Ishikawa (cell line): ENCODE data around the gene SLC27A1.

Source experiments
- CEBPB ChIP-seq: IDR thresholded peaks from 2 replicates; pipeline ENCODE4 v1.6.1; 2012
- CREB1 ChIP-seq: IDR thresholded peaks from 2 replicates; pipeline ENCODE4 v1.6.1; 2012; ENCODE audit warnings: low read depth
- EGR1 ChIP-seq: IDR thresholded peaks from 2 replicates; pipeline ENCODE4 v1.6.1; 2012
- EP300 ChIP-seq: IDR thresholded peaks from 2 replicates; pipeline ENCODE4 v1.6.1; 2012; ENCODE audit warnings: borderline replicate concordance
- FOXM1 ChIP-seq: IDR thresholded peaks from 2 replicates; pipeline ENCODE4 v1.6.1; 2012; ENCODE audit warnings: low read depth, borderline replicate concordance
- NFIC ChIP-seq: IDR thresholded peaks from 2 replicates; pipeline ENCODE4 v1.6.1; 2012
- RAD21 ChIP-seq: IDR thresholded peaks from 2 replicates; pipeline ENCODE4 v1.6.1; 2012; ENCODE audit warnings: low read depth
- TAF1 ChIP-seq: IDR thresholded peaks from 2 replicates; pipeline ENCODE4 v1.6.1; 2012; ENCODE audit warnings: low read depth, mild to moderate bottlenecking
- TCF12 ChIP-seq: IDR thresholded peaks from 2 replicates; pipeline ENCODE4 v1.6.1; 2012; ENCODE audit warnings: low read depth
- TEAD4 ChIP-seq: IDR thresholded peaks from 2 replicates; pipeline ENCODE4 v1.6.1; 2012
- YY1 ChIP-seq: IDR thresholded peaks from 2 replicates; pipeline ENCODE4 v1.6.1; 2012; ENCODE audit warnings: low read depth
- ZBTB7A ChIP-seq: IDR thresholded peaks from 2 replicates; pipeline ENCODE4 v1.6.1; 2012; ENCODE audit warnings: low read depth
- TF ChIP-seq, protein P1 (sequence below): IDR thresholded peaks from 2 replicates; pipeline ENCODE4 v1.6.1; 2012; ENCODE audit warnings: low read depth, mild to moderate bottlenecking
- TF ChIP-seq, protein P2 (sequence below): IDR thresholded peaks from 2 replicates; pipeline ENCODE4 v1.6.1; 2012
- TF ChIP-seq, protein P3 (sequence below): IDR thresholded peaks from 2 replicates; pipeline ENCODE4 v1.6.1; 2012

The SLC27A1 gene

DNA sequence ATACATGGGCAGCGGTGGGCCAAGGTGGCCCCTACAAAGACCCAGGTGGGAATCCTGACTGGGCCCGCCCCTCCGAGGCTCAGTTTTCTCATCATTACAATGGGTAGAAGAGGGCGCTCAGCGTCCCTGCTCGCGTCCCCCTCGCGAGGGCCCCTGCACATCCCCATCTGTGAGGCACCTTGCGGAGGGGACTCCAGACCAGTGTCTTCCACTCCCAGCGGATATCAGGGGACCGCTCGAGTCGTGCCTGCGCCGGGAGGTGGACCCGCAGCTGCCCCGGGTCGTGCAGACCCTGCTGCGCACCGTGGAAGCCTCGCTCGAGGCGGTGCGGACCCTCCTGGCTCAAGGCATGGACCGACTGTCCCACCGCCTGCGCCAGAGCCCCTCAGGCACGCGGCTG, 69.8 kb downstream of the SLC27A1 start:
- TF ChIP-seq NFIC = no peak
- TF ChIP-seq FOXM1 = no peak
- TF ChIP-seq, protein P1, sequence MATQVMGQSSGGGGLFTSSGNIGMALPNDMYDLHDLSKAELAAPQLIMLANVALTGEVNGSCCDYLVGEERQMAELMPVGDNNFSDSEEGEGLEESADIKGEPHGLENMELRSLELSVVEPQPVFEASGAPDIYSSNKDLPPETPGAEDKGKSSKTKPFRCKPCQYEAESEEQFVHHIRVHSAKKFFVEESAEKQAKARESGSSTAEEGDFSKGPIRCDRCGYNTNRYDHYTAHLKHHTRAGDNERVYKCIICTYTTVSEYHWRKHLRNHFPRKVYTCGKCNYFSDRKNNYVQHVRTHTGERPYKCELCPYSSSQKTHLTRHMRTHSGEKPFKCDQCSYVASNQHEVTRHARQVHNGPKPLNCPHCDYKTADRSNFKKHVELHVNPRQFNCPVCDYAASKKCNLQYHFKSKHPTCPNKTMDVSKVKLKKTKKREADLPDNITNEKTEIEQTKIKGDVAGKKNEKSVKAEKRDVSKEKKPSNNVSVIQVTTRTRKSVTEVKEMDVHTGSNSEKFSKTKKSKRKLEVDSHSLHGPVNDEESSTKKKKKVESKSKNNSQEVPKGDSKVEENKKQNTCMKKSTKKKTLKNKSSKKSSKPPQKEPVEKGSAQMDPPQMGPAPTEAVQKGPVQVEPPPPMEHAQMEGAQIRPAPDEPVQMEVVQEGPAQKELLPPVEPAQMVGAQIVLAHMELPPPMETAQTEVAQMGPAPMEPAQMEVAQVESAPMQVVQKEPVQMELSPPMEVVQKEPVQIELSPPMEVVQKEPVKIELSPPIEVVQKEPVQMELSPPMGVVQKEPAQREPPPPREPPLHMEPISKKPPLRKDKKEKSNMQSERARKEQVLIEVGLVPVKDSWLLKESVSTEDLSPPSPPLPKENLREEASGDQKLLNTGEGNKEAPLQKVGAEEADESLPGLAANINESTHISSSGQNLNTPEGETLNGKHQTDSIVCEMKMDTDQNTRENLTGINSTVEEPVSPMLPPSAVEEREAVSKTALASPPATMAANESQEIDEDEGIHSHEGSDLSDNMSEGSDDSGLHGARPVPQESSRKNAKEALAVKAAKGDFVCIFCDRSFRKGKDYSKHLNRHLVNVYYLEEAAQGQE = no peak
- no peak for TF ChIP-seq YY1
- no peak for TF ChIP-seq TCF12
- TF ChIP-seq ZBTB7A = no peak
- no peak for TF ChIP-seq RAD21
- no peak for TF ChIP-seq TEAD4

DNA sequence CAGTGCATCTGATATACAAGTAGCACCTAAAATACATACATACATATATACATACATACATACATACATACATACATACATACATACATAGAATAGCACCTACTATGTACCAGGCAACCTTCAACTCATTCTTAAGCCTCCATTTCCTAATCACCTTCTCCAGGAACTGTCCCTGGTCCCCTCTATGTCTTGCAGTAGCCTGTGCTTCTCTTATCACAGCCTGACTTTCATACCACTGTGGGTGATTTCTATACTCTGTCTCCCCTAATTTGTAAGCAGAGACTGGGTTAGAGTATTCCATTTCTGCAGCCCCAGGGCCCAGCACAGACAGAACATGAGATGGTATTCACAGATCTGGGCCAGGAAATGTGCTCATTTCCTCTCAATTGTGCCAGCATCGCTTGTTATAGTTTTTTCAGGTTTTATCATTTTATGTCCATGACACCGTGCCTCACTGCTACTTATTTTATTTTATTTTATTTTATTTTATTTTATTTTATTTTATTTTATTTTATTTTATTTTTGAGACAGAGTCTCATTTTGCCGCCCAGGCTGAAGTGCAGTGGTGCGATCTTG, 70.9 kb downstream of the SLC27A1 start:
- TF ChIP-seq, protein P1 = peak; percentile 23; the same call in 1 of the 2 replicates
- TF ChIP-seq NFIC (no peak), CEBPB (no peak)
- TF ChIP-seq, protein P2, sequence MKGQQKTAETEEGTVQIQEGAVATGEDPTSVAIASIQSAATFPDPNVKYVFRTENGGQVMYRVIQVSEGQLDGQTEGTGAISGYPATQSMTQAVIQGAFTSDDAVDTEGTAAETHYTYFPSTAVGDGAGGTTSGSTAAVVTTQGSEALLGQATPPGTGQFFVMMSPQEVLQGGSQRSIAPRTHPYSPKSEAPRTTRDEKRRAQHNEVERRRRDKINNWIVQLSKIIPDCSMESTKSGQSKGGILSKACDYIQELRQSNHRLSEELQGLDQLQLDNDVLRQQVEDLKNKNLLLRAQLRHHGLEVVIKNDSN = no peak

DNA sequence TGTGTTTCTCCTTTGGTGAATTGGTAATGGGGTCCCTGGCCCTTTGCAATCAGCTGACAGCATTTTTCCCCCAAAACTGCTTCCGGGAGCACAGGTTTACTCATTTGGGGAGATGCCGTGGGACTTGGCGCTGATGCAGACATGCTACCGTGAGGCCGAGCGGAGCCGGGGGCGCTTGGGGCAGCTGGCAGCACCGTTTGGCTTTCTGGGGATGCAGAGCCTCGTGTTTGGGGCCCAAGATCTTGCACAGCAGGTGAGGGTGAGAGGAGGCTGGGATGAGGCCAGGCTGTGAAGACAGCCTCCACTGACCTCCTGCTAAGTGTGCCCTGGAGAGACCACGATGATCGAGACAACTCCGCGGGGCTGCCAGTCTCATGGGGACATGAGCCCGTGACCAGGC, 71.7 kb downstream of the SLC27A1 start:
- TF ChIP-seq CREB1 (no peak), NFIC (no peak), EGR1 (no peak), ZBTB7A (no peak), TAF1 (no peak), TEAD4 (no peak), TCF12 (no peak), FOXM1 (no peak), YY1 (no peak), CEBPB (no peak), EP300 (no peak), RAD21 (no peak)
- TF ChIP-seq, protein P3, sequence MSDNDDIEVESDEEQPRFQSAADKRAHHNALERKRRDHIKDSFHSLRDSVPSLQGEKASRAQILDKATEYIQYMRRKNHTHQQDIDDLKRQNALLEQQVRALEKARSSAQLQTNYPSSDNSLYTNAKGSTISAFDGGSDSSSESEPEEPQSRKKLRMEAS = no peak
- TF ChIP-seq, protein P2 = no peak
- TF ChIP-seq, protein P1 = no peak

DNA sequence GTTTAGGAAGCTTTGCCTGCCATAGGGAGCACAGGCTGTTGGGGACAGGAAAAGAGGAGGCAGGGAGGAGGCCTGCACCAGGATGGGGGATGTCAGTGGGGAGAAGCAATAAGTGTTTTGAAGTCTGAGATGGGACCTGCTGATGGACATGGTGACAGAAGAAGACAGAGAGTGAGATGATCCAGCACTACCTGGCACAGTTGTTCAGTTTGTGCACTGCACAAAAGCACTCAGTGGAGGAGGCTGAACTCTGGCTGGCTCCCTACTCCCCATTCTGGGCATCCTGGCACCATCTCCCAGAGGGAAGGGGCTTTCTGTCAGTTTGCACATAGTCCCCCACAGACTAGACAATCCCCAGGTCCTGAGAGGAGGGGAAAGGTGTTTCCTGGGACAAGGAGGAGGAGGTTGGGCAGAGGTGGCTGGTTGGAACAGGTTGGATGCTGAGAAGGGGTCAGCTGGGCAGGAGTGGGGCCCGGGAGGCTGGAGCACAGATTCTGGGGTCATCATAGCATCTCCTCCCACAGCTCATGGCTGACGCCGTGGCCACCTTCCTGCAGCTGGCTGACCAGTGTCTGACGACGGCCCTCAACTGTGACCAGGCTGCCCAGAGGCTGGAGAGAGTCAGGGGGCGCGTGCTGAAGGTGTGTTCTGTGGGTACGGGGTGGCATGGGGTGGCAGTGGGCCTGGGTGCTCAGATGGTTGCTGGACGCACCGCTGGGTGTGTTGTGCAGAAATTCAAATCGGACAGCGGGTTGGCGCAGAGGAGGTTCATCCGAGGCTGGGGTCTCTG, 72.7 kb downstream of the SLC27A1 start:
- TF ChIP-seq, protein P2 = no peak

DNA sequence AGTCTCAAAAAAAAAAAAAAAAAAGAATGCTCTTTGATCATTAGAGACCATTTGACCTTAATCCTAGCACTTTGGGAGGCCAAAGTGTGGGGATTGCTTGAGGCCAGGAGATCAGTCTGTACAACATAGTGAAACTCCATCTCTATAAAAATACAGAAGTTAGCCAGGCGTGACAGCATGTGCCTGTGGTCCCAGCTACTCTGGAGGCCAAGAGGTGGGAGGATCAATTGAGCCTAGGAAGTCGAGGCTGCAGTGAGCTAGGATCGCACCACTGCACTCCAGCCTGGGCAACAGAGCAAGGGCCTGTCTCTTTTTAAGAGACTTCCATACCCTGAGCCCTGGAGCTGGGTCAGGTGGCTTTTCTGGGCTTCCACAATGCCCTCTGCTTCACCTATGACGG, 73.7 kb downstream of the SLC27A1 start:
- TF ChIP-seq CEBPB = no peak
- TF ChIP-seq, protein P2 = no peak
- TF ChIP-seq, protein P1 = no peak
- no peak for TF ChIP-seq ZBTB7A
- no peak for TF ChIP-seq CREB1
- no peak for TF ChIP-seq EGR1
- TF ChIP-seq NFIC = no peak
- TF ChIP-seq TAF1 = no peak
- TF ChIP-seq RAD21 = no peak
